Measurements from ENCODE around the gene DDAH1. TPM values are rescaled to one million over a fixed set of nuclear protein-coding genes. Genes with fewer than 3 reads are reported as not detected.

Gene DDAH1
- total RNA-seq, 6 experiments from 2014 or later: 54.9 to 94.9 (median 66.2) TPM

GRCh38 chr1:85374160-85374559 is 90.8 kb downstream of the DDAH1 start:
- peak overlapping the region in 1 of 3 donors; percentile 64 for H3K27ac ChIP-seq
- DNase-seq (no peak), ATAC-seq (peak; percentile 86 to 95 (median 92))

GRCh38 chr1:85373378-85373708 is 91.6 kb downstream of the DDAH1 start:
- intact Hi-C loops (cut with DNase I): no loop called here
- Histone ChIP-seq H3K9me3 (no peaks in the 10 kb centered on the region), H3K27ac (peak overlapping the region in 1 of 3 donors; percentile 64), H3K36me3 (no peaks in the 10 kb centered on the region), H3K27me3 (no peaks in the 10 kb centered on the region), H3K4me3 (no peak overlapping the region), H3K4me1 (peaks cover 0 to 66% (median 14%) of the 10 kb centered on the region in 4 donors)
- TF ChIP-seq POLR2A (IDR thresholded peaks at IDR 0.05): no peak
- TF ChIP-seq, protein P1, sequence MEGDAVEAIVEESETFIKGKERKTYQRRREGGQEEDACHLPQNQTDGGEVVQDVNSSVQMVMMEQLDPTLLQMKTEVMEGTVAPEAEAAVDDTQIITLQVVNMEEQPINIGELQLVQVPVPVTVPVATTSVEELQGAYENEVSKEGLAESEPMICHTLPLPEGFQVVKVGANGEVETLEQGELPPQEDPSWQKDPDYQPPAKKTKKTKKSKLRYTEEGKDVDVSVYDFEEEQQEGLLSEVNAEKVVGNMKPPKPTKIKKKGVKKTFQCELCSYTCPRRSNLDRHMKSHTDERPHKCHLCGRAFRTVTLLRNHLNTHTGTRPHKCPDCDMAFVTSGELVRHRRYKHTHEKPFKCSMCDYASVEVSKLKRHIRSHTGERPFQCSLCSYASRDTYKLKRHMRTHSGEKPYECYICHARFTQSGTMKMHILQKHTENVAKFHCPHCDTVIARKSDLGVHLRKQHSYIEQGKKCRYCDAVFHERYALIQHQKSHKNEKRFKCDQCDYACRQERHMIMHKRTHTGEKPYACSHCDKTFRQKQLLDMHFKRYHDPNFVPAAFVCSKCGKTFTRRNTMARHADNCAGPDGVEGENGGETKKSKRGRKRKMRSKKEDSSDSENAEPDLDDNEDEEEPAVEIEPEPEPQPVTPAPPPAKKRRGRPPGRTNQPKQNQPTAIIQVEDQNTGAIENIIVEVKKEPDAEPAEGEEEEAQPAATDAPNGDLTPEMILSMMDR (IDR thresholded peaks at IDR 0.05): no peak
- DNase-seq (no peak), ATAC-seq (no peak)
- WGBS (ENCODE audit: insufficient coverage, low coverage, low lambda C conversion rate, missing lambda C conversion rate): 89% methylated on average over 3 of the region's 3 CpGs

More at GRCh38 chr1:85374160-85374559, 90.8 kb downstream of the DDAH1 start:
- H3K9me3 ChIP-seq: no peaks in the 10 kb centered on the region
- H3K4me1 ChIP-seq: peaks cover 0 to 63% (median 14%) of the 10 kb centered on the region in 4 donors
- no peaks in the 10 kb centered on the region for H3K36me3 ChIP-seq
- TF ChIP-seq, protein P1 (IDR thresholded peaks at IDR 0.05): no peak
- no peak for TF ChIP-seq POLR2A (IDR thresholded peaks at IDR 0.05)
- intact Hi-C loops (cut with DNase I): no loop called here
- H3K4me3 ChIP-seq: no peak overlapping the region
- H3K27me3 ChIP-seq: no peaks in the 10 kb centered on the region

- no peaks in the 10 kb centered on the region for H3K27me3 ChIP-seq
- DNase-seq (no peak), ATAC-seq (peak in 2 of 4 donors; percentile 15 to 25)
- intact Hi-C loops (cut with DNase I): no loop called here
- 8% methylated on average over 5 of the region's 5 CpGs for WGBS (ENCODE audit: insufficient coverage, low coverage, low lambda C conversion rate, missing lambda C conversion rate)
- no peaks in the 10 kb centered on the region for H3K36me3 ChIP-seq
- no peak for TF ChIP-seq POLR2A (IDR thresholded peaks at IDR 0.05)
- TF ChIP-seq, protein P1 (IDR thresholded peaks at IDR 0.05): no peak
- H3K4me3 ChIP-seq: no peak overlapping the region
- H3K27ac ChIP-seq: peak overlapping the region in 1 of 3 donors; percentile 64
- peaks cover 0 to 71% (median 14%) of the 10 kb centered on the region in 4 donors for H3K4me1 ChIP-seq
- no peaks in the 10 kb centered on the region for H3K9me3 ChIP-seq
These were observed 92.1 kb downstream of the DDAH1 start for GRCh38 chr1:85372683-85373377.

DNA sequence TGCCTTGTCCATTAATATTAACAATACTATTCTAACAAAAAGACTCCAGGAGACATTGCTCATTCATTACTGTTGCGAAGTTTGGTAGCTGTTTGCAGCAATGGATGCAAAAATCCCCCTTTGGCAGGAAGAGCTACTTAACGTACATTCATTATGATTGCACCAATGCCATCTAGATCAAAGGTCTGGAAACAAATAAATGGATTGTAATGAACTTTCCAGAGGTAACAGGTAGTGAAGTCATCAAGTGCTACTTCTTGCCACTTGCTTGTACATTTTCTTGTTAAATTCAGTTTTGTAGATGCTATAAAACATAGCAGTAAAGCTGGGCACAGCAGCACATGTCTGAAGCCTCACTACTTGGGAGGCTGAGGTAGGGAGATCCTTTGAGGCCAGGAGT is 93.9 kb downstream of the DDAH1 start:
- Histone ChIP-seq H3K27me3 (no peaks in the 10 kb centered on the region), H3K9me3 (no peaks in the 10 kb centered on the region), H3K4me1 (peaks cover 0 to 75% (median 14%) of the 10 kb centered on the region in 4 donors), H3K27ac (peak overlapping the region in 1 of 3 donors; percentile 81), H3K4me3 (no peak overlapping the region), H3K36me3 (no peaks in the 10 kb centered on the region)
- TF ChIP-seq, protein P1 (IDR thresholded peaks at IDR 0.05): no peak
- TF ChIP-seq POLR2A (IDR thresholded peaks at IDR 0.05): no peak
- ATAC-seq: peak in 2 of 4 donors; percentile 38 to 65
- intact Hi-C loops (cut with DNase I): no loop called here
- WGBS (ENCODE audit: insufficient coverage, low coverage, low lambda C conversion rate, missing lambda C conversion rate): 26% methylated on average over 2 of the region's 2 CpGs
- DNase-seq: no peak
